ENCODE measurements around the gene C9orf50.
A peak's percentile ranks its signal among the peaks of the same experiment; 100 is the strongest.

The C9orf50 gene

GRCh38 chr9:129626079-129626624 lies 5.3 kb upstream of the C9orf50 start, which contains the start of gene NTMT1 (continued):
- no peak for TF ChIP-seq PRDM2 (tag by site-specific recombination; IDR thresholded peaks at IDR 0.05; ENCODE audit: borderline replicate concordance)
- peak; percentile 99 for TF ChIP-seq ZBTB26 (tag by site-specific recombination; optimal IDR thresholded peaks at IDR 0.05)
- TF ChIP-seq ZNF169 (tag by site-specific recombination; IDR thresholded peaks at IDR 0.05), result 0 out of 2 replicates have a peak, but pooled peaks have one; percentile 28
- TF ChIP-seq FEZF1 (tag by site-specific recombination; IDR thresholded peaks at IDR 0.05), result no peak
- TF ChIP-seq HOXC10 (CRISPR knock-in tag; IDR thresholded peaks at IDR 0.05), result no peak
- TF ChIP-seq INSM2 (tag by site-specific recombination; IDR thresholded peaks at IDR 0.05), result peak; percentile 75
- TF ChIP-seq HOXD13 (CRISPR knock-in tag; IDR thresholded peaks at IDR 0.05; ENCODE audit: borderline replicate concordance), result no peak
- TF ChIP-seq ZSCAN4 (tag by site-specific recombination; IDR thresholded peaks at IDR 0.05), result 0 out of 2 replicates have a peak, but pooled peaks have one; percentile 21
- TF ChIP-seq ZNF324 (tag by site-specific recombination; IDR thresholded peaks at IDR 0.05), result peak; percentile 66; the same call in 1 of the 2 replicates
- no peak for TF ChIP-seq ZNF175 (tag by site-specific recombination; IDR thresholded peaks at IDR 0.05)
- peak; percentile 76; the same call in 1 of the 2 replicates for TF ChIP-seq OVOL3 (tag by site-specific recombination; IDR thresholded peaks at IDR 0.05)
- TF ChIP-seq ZXDB (tag by site-specific recombination; IDR thresholded peaks at IDR 0.05), result peak; percentile 91
- no peak for TF ChIP-seq KLF7 (tag by site-specific recombination; IDR thresholded peaks at IDR 0.05; ENCODE audit: borderline replicate concordance)
- TF ChIP-seq ZNF146 (tag by site-specific recombination; IDR thresholded peaks at IDR 0.05), result no peak; the same call in 1 of the 2 replicates
- TF ChIP-seq ZNF791 (tag by site-specific recombination; IDR thresholded peaks at IDR 0.05), result no peak
- TF ChIP-seq ZNF138 (tag by site-specific recombination; IDR thresholded peaks at IDR 0.05; ENCODE audit: borderline replicate concordance), result no peak
- peak; percentile 90 for TF ChIP-seq SP2 (tag by site-specific recombination; IDR thresholded peaks at IDR 0.05)
- peak; percentile 64; the same call in 1 of the 2 replicates for TF ChIP-seq ZNF76 (tag by site-specific recombination; IDR thresholded peaks at IDR 0.05; ENCODE audit: borderline replicate concordance, low read depth)
- TF ChIP-seq ZNF514 (tag by site-specific recombination; IDR thresholded peaks at IDR 0.05), result no peak
- TF ChIP-seq GLI4 (tag by site-specific recombination; IDR thresholded peaks at IDR 0.05), result no peak
- 0 out of 2 replicates have a peak, but pooled peaks have one; percentile 45 for TF ChIP-seq ZNF785 (tag by site-specific recombination; IDR thresholded peaks at IDR 0.05)
- TF ChIP-seq ZNF585B (tag by site-specific recombination; IDR thresholded peaks at IDR 0.05), result no peak
- no peak for TF ChIP-seq ZNF416 (tag by site-specific recombination; IDR thresholded peaks at IDR 0.05)
- no peak for TF ChIP-seq AEBP2 (tag by site-specific recombination; IDR thresholded peaks at IDR 0.05; ENCODE audit: borderline replicate concordance)
- peak; percentile 84 for TF ChIP-seq GLIS2 (tag by site-specific recombination; IDR thresholded peaks at IDR 0.05)
- TF ChIP-seq ZNF560 (tag by site-specific recombination; IDR thresholded peaks at IDR 0.05; ENCODE audit: borderline replicate concordance), result no peak
- no peak for TF ChIP-seq ZBTB1 (tag by site-specific recombination; IDR thresholded peaks at IDR 0.05)
- TF ChIP-seq BCL11A (tag by site-specific recombination; IDR thresholded peaks at IDR 0.05; ENCODE audit: low read depth), result no peak
- TF ChIP-seq OSR2 (tag by site-specific recombination; IDR thresholded peaks at IDR 0.05), result 0 out of 2 replicates have a peak, but pooled peaks have one; percentile 10
- peak; percentile 59 for TF ChIP-seq ZBTB21 (tag by site-specific recombination; IDR thresholded peaks at IDR 0.05)
